Adipose tissue (tissue), 3 donors: ENCODE measurements around the gene CD84. TPM values are rescaled to one million over a fixed set of nuclear protein-coding genes. Genes with fewer than 3 reads are reported as not detected.
"Not testable (repeated sequence)": the region's sequence is repeated elsewhere in the genome, so short reads cannot be mapped to it uniquely, and the experiment has no call there.

Experiments used
- H3K27ac ChIP-seq: one replicate; pipeline ENCODE4 v1.5.1; 2013; ENCODE audit warnings: low read depth, low read length
- WGBS, 3 donors: extraction: QIAGEN DNeasy Blood & Tissue Kit; methylation state at CpG; one replicate each; pipeline ENCODE4 v1.1.7; 2013; 5-methylcytosine and 5-hydroxymethylcytosine counted together
- polyA plus RNA-seq, 3 donors: library from polyadenylated mRNA; stranded (reverse); fragments of 200-250 nt; gene quantifications; one replicate each; pipeline ENCODE4 v1.2.3, GENCODE V29; 2013
- donor health status: healthy with polysubstance abuse.
- donor health status: Bipolar disorder and iron deficiency.
- donor health status: healthy.

The CD84 gene
- polyA plus RNA-seq, 3 donors = 0.40 to 1.4 (median 1.0) TPM

DNA sequence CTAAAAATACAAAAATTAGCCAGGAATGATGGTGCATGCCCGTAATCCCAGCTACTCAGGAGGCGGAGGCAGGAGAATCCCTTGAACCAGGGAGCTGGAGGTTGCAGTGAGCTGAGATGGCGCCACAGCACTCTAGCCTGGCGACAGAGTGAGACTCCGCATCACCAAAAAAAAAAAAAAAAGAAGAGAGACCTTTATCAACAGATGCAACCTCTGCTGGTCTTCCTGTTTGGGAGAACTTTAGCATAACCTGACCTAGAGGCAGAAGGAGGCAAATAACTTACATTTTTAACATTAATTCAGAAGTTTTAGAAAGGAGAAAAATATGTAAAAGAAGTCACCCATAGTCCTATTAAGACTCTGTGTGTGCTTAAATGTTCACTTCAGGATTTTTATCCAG, 35.1 kb upstream of the CD84 start:
- no peak overlapping the region for H3K27ac ChIP-seq
- 66 to 86% (median 77%) methylated on average over 5 of the region's 5 CpGs for WGBS, 3 donors

DNA sequence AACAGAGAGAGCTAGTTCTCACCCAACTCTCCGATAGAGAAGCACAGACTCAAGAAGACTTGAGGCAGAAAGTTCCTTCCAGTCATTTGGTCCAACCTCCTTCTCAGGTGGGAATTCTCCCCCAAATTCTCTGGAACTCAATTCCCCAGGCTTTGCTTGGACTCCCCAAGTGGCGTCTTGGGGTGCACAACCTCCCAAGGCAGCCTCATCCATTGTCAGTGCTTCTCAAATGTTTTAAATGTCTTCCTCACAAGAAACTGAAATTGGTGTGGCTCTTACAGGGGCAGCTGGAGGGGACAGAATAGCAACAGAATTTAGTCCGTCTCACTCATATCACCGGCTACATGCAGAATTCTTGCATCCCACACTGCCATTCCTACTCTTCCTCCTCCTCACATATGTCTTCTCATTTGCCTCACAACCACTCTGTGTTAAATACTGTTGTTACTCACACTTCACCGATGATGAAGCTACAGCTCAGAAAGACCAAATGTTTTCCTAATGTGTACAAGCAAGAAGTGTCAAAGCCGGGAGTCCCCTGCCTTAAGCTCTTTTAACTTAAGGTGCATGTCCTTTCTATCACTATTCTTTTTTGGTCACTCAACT, 33.4 kb upstream of the CD84 start:
- H3K27ac ChIP-seq = no peak overlapping the region
- WGBS, 3 donors = 78 to 88% (median 86%) methylated on average over 6 of the region's 6 CpGs

DNA sequence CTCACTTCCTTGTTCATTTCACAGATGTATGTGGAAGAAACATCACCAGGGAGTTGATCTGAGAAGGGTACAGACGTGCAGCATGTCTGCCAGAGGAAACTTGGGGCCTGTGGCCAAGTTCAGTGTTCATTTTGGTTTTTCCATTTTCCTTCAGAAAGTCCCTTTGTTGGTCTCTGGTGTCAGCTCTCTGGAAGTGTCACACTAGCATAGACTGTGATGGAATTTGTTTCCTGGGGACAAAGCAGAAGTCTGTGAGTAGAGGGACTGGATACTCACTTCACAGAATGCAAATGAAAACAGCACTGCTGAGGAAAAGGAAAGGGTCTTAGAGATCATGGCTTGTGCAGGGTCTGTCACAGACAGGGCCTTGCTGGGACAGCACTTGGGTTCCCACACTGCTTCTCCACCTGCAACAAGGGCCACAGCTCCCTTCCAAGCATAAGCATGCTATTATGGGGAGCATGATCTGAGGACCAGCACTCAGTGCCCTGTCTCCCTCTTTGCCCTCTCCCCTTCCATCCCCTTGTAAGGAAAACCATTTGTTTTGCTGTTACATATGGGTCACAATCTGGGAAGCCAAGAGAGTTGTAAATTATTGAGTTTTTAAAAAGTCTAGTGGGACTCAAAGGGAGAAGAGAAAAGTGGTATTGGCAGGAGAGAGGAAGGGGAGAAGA, 31.4 kb upstream of the CD84 start:
- 12 to 15% (median 14%) methylated on average over 1 of the region's 1 CpG for WGBS, 3 donors

DNA sequence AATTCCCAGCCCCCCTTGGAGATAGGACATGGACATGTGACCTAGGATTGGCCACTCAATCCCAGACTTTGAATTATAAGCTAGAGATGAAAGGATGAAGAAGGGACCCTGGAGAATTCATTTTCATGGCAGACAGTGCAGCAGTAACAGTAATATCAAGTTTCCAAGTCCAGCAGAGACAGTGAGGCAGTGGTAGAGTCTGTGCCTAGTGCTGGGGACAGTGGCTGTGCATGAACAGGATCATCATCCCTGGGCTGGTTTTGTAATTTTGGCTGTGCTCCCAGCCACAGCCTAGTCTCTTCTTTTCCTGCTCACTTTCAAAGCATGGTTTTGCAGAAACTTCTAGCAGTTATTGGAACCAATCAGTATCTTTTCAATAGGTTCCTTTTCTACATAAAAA, 29.6 kb upstream of the CD84 start:
- H3K27ac ChIP-seq = no peak overlapping the region

More for the DNA sequence above, 31.4 kb upstream of the CD84 start:
- no peak overlapping the region for H3K27ac ChIP-seq

DNA sequence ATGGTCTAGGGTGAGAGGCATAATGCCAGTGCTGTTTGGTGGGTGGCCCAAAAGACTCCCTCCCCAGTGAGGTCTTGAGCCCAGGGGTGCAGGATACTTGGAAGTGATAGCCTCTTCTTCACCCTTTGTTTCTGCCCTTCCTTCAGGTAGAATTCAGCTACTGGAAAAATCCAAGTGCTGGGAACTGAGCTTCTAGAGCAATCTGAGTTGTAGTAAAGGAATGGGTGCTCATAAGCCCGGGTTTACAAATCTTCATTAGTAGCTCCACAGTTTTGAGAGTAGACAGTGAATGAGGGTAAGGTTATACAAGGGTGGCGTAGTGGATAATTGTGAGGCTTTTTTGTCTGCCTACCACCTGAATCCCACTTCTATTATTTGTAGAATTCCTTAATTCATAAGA, 29.2 kb upstream of the CD84 start:
- WGBS, 3 donors = 42 to 46% (median 45%) methylated on average over 2 of the region's 2 CpGs
- H3K27ac ChIP-seq = no peak overlapping the region

DNA sequence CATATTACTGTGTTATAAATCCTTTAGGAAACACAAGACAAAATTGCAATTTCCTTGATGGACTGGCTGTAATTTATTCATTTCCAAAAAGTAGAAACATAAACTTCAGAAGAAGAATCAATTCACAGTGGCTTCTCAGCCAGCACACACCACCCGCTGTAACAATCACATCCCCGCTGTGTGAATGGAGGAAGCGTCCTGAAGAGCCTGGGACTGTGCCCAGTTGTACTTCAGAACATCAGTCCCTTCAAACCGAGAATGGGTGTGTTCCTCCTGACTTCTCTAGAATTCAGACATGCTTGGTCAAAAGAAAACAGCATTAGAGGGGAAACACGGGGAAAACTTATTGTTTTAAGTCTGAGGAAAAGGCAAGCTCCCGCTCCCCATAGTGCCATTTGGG, 28.8 kb upstream of the CD84 start:
- 68 to 73% (median 72%) methylated on average over 6 of the region's 6 CpGs for WGBS, 3 donors
- no peak overlapping the region for H3K27ac ChIP-seq

DNA sequence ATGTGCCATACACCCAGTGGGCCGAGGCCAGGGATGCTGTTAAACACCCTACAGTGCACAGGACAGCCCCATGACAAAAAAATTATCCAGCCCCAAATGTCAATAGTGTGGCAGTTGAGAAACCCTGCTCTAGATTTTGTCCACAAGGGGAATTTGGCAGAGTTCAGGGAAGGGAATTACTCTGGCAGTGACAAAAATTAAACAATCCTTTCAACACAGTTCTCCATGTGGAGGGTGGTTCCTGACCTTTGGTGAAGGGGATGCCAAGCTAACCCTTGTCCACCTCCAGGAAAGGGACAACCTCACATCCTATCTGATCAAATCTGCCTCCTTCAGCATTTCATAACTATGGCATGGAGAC, 28.4 kb upstream of the CD84 start:
- WGBS, 3 donors = 80 to 92% (median 84%) methylated on average over 1 of the region's 1 CpG

DNA sequence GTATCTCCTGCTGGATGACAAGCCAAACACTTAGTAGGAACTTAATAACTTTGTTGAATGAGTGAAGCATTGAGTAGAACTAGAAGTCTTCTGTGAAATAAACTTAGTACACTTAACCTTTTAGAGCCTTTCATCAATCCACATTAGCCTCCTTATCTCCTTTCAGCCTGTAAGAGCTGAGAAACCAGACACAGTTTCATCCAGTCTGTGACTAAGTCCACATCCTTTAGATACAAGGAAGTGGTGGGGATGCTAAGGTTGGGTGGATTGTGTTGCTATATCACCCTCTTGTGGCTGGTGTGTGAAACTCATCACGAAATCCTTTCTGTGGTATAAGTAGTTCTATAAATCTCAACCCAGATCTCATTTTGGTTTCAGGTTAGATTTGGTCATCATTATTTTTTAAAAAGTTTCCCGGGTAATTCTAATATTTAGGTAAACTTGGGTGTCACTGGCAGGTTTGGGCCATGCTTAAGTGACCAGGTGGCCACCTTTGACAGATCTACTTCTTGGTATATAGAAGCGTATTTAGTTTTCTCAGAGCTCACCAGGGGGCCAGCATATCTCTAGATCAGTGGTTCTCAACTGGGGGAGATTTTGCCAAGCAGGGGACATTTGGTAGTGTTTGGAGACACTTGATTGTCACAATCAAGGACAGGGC, 27.8 kb upstream of the CD84 start:
- 32 to 38% (median 38%) methylated on average over 3 of the region's 3 CpGs for WGBS, 3 donors
- no peak overlapping the region for H3K27ac ChIP-seq

More for the DNA sequence above, 28.4 kb upstream of the CD84 start:
- H3K27ac ChIP-seq = no peak overlapping the region

DNA sequence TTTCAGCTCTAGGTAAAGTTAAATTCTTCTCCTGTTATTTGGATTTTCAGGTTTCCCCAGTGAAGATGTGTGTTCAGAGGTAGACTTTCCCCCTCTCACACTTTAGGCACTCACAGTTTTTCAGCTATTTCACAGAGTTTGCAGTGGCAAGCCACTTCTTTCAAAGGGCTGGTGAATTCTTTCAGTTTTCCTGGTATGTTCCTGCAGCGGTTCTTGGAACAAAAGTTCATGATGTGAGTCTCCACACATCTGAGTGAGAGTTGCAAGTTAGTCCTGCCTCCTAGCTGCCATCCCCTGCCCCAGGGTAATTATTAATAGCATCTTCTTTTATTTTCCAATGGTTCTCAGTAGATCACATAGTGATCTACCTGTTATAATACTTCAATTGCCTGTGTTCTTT, 27.3 kb upstream of the CD84 start:
- H3K27ac ChIP-seq = no peak overlapping the region
- WGBS, 3 donors = 51 to 84% (median 81%) methylated on average over 1 of the region's 1 CpG

DNA sequence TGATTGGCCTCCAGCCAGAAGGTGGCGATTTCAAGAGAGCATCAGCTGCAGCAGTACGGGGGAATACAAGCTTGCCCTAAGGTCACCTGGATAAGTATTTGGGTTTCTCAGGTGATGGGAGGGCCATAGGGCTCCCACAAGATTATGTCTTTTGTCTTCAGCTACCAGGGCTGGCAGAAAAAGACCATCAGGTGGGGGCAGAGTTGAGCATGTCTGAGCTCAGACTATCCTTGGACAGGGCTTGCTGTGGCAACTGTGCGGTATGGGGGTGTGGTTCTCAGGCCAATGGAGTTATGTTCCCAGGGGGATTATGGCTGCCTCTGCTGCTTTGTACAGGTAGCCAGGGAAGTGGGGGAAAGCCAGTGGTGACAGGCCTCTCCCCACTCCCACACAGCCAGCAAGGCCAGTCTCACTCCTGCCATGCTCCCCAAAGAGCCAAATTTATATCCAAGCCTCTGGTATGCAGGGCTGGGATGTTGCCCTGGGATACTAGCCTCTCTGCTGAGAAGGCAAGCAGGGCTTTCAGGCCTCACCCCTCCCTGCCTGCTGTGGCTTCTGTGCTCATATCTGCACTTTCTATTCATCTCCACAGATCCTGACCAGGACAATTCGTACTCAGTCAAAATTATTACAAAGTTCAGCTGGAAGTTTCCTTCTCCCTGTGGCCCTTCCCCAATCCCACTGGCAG, 26.6 kb upstream of the CD84 start:
- WGBS, 3 donors = 72 to 83% (median 79%) methylated on average over 4 of the region's 4 CpGs

DNA sequence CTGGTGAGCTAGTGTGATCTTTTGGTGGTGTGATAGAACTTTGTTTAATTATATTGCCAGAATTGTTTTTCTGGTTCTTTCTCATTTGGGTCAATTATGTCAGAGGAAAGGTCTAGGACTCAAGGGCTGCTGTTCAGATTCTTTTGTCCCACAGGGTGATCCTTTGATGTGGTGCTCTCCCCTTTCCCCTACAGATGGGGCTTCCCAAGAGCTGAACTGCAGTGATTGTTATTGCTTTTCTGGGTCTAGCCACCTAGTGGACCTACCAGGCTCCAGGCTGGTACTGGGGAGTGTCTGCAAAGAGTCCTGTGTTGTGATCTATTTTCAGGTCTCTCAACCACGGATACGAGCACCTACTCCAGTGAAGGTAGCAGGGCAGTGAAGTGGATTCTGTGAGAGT, 25.9 kb upstream of the CD84 start:
- 93 to 97% (median 97%) methylated on average over 2 of the region's 2 CpGs for WGBS, 3 donors
- H3K27ac ChIP-seq = no peak overlapping the region

More for the DNA sequence above, 26.6 kb upstream of the CD84 start:
- no peak overlapping the region for H3K27ac ChIP-seq

DNA sequence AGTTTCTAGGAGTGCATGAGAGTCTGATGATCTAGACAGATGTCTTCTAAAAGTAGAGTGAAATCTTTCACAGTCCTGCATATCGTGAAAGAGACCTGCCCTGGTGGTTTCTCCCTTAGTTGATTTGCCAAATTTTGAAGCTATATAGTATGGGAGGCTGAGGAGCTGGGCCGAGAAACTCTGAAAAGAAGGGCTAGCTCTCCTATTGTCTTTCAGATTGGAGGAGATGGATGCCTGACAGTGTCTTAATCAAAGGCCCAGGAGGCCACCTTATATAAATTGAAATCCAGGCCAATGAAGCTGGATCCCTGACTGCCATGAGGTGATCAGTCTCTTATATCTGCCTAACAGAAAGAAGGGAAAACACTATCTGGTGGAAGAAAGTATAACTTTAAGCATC, 18.4 kb upstream of the CD84 start:
- H3K27ac ChIP-seq = no peak overlapping the region
- 61 to 91% (median 87%) methylated on average over 2 of the region's 2 CpGs for WGBS, 3 donors

DNA sequence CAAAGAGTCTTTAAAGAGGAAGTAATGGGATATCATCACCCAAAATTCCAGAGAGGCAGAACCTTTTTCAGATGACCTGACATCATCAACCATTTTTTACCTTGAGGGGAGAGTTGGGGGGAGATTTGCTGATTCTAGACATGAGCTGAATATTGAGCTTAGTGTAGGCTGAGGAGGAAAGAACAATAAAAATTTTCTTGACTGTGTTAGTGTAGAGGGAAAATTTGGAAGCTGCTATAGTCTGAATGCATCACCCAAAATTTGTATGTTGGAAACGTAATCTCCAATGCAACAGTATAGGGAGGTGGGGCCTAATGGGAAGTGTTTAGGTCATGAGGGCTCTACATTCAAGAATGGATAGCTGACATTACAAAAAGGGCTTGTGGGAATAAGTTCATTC, 17.8 kb upstream of the CD84 start:
- WGBS, 3 donors = 87 to 100% (median 91%) methylated on average over 1 of the region's 1 CpG

DNA sequence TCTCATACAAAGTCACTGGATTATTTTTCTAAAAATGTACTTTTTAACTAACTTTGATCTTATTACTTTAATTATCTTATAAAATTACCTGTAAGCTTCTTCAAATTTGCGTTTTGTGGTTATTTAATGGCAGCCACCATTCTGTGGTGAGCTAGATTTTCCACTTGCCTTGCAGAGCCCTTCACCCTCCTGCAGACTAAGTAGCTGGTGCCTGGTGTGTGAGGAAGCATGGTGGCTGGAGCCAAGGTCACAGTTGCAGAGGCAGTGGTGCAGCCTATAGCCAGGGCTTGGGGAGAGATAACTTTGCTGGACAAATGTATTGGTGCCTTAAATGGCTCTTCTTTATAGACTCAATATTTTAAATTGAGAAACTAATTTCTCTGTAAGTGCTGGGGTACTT, 11.2 kb upstream of the CD84 start:
- no peak overlapping the region for H3K27ac ChIP-seq
- 79 to 85% (median 82%) methylated on average over 1 of the region's 1 CpG for WGBS, 3 donors

More for the DNA sequence above, 17.8 kb upstream of the CD84 start:
- H3K27ac ChIP-seq = no peak overlapping the region

DNA sequence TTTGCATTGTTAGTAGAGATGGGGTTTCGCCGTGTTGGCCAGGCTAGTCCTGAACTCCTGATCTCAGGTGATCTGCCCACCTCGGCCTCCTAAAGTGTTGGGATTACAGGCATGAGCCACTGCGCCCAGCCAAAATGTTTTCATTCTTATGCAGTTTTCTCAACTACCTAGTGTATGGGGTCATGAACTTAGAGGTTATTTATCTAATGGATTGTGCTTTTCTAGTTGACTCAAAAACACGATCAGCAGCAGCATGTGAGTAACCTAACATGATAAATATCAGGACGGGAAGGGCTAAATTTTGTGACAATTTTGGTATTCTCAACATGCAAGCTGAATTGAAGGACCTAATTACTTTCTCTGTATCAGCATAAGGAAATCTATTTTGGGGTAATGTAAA, 9.2 kb upstream of the CD84 start:
- WGBS, 3 donors = 81% methylated on average over 6 of the region's 6 CpGs
- no peak overlapping the region for H3K27ac ChIP-seq

DNA sequence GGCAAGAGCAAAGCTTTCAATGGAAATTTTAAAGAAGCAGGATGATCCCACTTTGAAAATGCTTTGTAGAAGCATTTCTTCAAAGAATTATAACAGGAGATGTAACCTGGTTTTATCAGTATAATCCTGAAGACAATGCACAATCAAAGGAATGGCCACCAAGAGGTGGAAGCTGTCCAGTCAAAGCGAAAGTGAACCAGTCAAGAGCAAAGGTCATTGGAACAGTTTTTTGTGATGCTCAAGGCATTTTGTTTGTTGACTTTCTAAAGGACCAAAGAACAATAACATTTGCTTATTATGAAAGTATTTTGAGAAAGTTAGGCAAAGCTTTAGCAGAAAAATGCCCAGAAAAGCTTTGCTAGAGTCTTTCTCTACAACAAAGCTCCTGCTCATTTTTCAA, 5.5 kb upstream of the CD84 start:
- no peak overlapping the region for H3K27ac ChIP-seq
- 79 to 89% (median 88%) methylated on average over 1 of the region's 1 CpG for WGBS, 3 donors

DNA sequence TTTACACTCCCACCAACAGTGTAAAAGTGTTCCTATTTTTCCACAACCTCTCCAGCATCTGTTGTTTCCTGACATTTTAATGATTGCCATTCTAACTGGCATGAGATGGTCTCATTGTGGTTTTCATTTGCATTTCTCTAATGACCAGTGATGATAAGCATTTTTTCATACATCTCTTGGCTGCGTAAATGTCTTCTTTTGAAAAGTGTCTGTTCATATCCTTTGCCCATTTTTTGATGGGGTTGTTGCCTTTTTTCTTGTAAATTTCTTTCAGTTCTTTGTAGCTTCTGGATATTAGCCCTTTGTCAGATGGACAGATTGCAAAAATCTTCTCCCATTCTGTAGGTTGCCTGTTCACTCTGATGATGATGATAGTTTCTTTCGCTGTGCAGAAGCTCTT, 3.7 kb upstream of the CD84 start:
- not testable (repeated sequence) for H3K27ac ChIP-seq
- WGBS, 3 donors = 90 to 99% (median 97%) methylated on average over 2 of the region's 2 CpGs

DNA sequence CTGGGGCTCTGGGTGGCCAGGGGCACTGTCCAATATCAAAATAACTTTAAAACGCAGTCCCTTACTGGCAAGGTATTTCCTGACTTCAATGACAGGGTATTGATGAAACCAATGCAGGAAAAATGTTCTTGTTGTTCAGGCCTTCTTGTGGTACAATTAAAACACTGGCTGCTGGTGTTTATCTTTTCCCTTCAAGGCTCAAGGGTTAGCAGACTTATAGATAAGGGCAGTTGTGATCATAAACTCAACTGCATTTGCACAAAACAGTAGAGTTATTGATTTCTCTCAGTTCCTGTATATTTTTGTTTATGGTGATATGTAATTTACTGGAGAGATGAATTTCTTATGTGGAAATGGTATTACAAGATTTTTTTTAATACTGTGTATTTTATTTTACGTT, 2.7 kb upstream of the CD84 start:
- H3K27ac ChIP-seq = no peak overlapping the region
- 49 to 66% (median 61%) methylated on average over 2 of the region's 2 CpGs for WGBS, 3 donors

DNA sequence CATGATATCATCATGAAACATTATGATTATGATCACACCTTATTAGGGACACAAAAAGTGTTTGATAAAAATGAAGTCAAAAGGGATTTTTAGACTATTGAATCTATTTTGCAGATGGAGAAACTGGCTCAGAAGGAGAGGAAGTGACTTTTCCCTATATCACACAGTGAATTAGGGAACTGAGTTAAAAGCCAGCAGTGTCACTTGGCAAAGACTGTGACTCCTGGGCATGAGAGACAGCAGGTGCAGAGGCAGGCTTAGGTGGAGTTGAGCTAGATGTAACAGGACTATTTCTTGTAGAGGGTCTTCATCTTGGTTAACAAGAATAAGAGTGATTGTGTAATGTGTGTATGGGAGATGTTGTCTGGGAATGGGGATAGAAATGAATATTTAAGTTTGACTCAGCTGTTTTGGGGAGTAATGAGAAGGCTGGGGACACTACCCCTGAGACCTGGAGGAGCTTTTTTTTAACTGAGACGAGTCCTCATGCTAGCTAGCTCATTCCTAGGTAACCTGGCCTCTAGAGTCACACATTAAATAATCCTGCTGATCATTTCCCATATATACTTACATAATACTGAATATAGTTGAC, 1.0 kb upstream of the CD84 start:
- 55 to 80% (median 63%) methylated on average over 1 of the region's 1 CpG for WGBS, 3 donors
- H3K27ac ChIP-seq = no peak overlapping the region
